Naive thymus-derived CD8-positive, alpha-beta T cell (primary cell): ENCODE data around the gene CDH1. TPM values are rescaled to one million over a fixed set of nuclear protein-coding genes. Genes with fewer than 3 reads are reported as not detected.
"Not testable (repeated sequence)": the region's sequence is repeated elsewhere in the genome, so short reads cannot be mapped to it uniquely, and the experiment has no call there.

Experiments used
- ATAC-seq, 2 donors: fragments of 150-1000 bp; cut with Tn5 transposase in 1 of 2; sonication (Bioruptor Pico), chemical (Tn5 transposase) in 1 of 2; 1 replicate in 1 of 2; 2 replicates in 1 of 2; pipeline ENCODE4 v1.10.0; 2021; ENCODE audit warnings: mild to moderate bottlenecking in 2 of 2, moderate library complexity in 2 of 2
- POLR2A ChIA-PET: fragments of 350-600 bp; sonication (Branson Sonifier 250); formaldehyde crosslinking; loops from one replicate; lab custom pipeline; 2021; ENCODE audit warnings: antibody characterized with exemption; lab: Charles Lee
- DNase-seq, 10 donors: peaks; one replicate each; pipeline versions ENCODE4 v3.0.0 to v3.0.0-alpha.2; 2020 to 2022
- H3K27ac Mint-ChIP-seq, 10 donors: one replicate each; pipeline ENCODE4 v1.8.0; 2020 to 2022; ENCODE audit warnings: mild to moderate bottlenecking in 10 of 10, mixed read lengths in 10 of 10, moderate library complexity in 4 of 10, inconsistent platforms in 1 of 10
- H3K27me3 Mint-ChIP-seq, 5 donors: one replicate each; pipeline ENCODE4 v1.8.0; 2021 to 2022; ENCODE audit warnings: mixed read lengths in 5 of 5
- H3K36me3 Mint-ChIP-seq, 3 donors: one replicate each; pipeline ENCODE4 v1.8.0; 2020 to 2022; ENCODE audit warnings: mixed read lengths in 3 of 3, mild to moderate bottlenecking in 2 of 3, inconsistent platforms in 1 of 3
- H3K4me1 Mint-ChIP-seq, 4 donors: one replicate each; pipeline ENCODE4 v1.8.0; 2021 to 2022; ENCODE audit warnings: mixed read lengths in 4 of 4
- H3K4me3 Mint-ChIP-seq, 10 donors: one replicate each; pipeline ENCODE4 v1.8.0; 2020 to 2022; ENCODE audit warnings: mild to moderate bottlenecking in 10 of 10, mixed read lengths in 10 of 10, moderate library complexity in 6 of 10, inconsistent platforms in 1 of 10
- H3K9me3 Mint-ChIP-seq, 9 donors: one replicate each; pipeline ENCODE4 v1.8.0; 2020 to 2022; ENCODE audit warnings: mixed read lengths in 9 of 9, mild to moderate bottlenecking in 3 of 9, inconsistent platforms in 1 of 9, moderate library complexity in 1 of 9
- polyA plus RNA-seq, 3 donors: library from polyadenylated mRNA; unstranded; fragments of 300-500 nt; fragmentation: Illumina TruSeq; gene quantifications; one replicate each; pipeline ENCODE4 v1.2.3, GENCODE V29; 2021
- total RNA-seq, 8 experiments: library from RNA in 2 of 8; stranded (reverse) in 2 of 8; gene quantifications; one replicate each; pipeline ENCODE4 v1.2.3 and lab custom pipeline; 2021 to 2026

Gene CDH1
- total and polyA plus RNA-seq, 5 experiments from 2014 or later = 1.4 TPM; not detected in 4

DNA sequence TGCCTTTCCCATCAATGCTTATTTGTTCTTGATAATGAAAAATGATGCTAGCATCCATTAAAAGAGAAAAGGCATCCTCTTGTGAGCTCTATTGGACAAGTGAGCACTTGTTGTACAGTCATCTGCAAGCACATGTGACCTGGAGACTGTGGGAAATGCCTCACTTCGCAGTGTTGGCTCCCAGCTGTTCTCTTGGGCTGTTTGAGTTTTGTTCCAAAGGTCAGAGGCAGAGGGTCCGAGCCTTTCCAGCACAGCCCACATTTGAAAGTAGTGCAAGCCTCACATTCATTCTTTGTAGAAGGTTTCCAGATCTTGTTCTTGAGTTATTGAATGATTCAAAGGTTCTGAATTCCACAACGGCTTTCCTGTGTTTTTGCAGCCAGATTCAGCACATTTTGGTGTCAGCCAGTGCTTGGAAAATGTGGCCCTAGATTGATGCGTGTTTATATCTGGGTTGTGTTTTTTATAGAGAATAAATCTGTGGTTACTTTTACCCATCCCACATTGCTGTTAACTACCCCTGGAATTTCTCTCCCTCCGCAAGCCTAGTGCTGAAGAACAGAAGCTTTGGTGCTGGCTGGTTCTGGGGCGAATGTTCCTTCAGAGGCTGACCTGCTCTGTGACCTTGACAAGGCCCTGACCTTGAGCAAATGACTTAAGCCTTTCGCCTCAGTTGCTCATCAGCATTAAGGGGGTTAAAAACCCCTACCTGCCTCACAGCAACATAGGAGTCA, 49.8 kb downstream of the CDH1 start:
- DNase-seq (no peak), ATAC-seq (no peak)
- Mint-ChIP-seq H3K9me3 (peaks cover 0 to 3% (median 0%) of the 10 kb centered on the region in 9 donors), H3K27me3 (peaks cover 0 to 3% (median 0%) of the 10 kb centered on the region in 5 donors), H3K27ac (no peak overlapping the region), H3K36me3 (no peaks in the 10 kb centered on the region), H3K4me3 (no peak overlapping the region), H3K4me1 (peaks cover 3 to 10% (median 6%) of the 10 kb centered on the region in 4 donors)
- POLR2A ChIA-PET = no interaction called here

DNA sequence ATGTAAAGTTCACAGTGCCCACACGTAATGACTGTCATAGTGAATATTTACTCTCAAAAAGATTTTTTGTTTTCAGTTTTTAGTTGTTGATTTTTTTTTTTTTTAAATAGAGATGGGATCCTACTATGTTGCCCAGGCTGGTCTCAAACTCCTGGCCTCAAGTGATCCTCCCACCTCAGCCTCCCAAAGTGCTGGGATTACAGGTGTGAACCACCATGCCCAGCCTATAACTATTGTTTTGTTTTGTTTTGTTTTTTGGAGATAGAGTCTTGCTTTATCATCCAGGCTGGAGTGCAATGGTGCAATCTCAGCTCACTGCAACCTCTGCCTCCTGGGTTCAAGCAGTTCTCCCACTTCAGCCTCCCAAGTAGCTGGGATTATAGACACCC, 50.3 kb downstream of the CDH1 start:
- H3K36me3 Mint-ChIP-seq, H3K27ac Mint-ChIP-seq, H3K4me3 Mint-ChIP-seq, H3K9me3 Mint-ChIP-seq, ATAC-seq, DNase-seq, H3K27me3 Mint-ChIP-seq, H3K4me1 Mint-ChIP-seq: not testable (repeated sequence)
- POLR2A ChIA-PET = interaction anchor here (1.0 kb wide), 1 partner anchor 17 kb away, joined by 3 read pairs; no protein-coding TSS in a partner anchor

DNA sequence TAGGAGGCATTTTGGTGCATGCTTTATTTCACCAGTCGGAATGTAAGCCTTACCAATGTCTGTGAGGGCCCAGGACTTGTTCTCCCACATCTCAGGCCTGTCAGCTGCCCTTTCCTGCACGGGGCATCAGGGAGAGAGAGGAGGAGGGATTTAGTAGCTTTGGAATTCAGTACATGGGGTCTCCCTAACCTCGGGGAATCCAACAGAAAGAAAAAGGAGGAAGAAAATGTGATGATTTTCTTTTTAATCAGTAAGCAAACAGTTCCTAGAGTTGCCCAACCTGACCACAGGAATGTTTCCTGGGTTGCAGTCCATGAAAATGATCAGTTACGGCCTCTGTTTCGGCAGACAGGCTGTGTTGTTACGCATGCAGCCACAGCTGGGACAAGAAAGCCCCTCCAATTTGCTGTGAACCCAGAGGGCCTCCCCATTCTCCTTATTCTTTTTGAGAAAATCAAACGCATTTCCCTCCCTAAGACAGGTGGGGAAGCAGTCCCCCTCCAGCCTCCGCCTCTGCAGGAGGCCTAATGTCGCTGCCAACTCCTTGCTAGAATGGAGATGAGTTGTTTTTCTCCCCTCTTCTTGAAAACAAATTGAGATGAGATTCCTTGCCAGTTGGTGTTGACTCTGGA, 53.2 kb downstream of the CDH1 start:
- no peaks in the 10 kb centered on the region for H3K36me3 Mint-ChIP-seq
- POLR2A ChIA-PET = no interaction called here
- DNase-seq (no peak), ATAC-seq (no peak)
- no peak overlapping the region for H3K4me3 Mint-ChIP-seq
- no peaks in the 10 kb centered on the region for H3K9me3 Mint-ChIP-seq
- no peaks in the 10 kb centered on the region for H3K4me1 Mint-ChIP-seq
- peaks cover 0 to 2% (median 0%) of the 10 kb centered on the region in 5 donors for H3K27me3 Mint-ChIP-seq
- H3K27ac Mint-ChIP-seq = no peak overlapping the region

DNA sequence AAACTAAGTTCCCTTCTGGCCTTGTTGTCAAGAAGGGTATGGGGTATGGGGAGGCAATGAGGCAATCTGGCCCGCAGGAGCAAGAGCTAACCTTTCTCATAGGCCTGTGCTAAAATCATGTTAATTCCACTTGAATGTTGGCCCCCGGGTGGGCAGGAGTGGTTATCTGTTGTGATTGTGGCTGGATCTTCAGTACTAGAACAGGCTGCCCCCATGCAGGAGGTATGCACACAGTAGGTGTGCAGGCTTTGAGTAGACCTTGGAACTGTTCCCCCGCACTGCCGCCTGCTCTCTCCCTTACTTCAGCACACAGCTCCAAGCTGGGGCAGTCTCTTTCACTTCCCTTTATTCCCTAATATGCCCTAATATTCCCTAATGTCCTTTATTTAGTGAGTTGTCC, 53.9 kb downstream of the CDH1 start:
- peaks cover 0 to 2% (median 0%) of the 10 kb centered on the region in 5 donors for H3K27me3 Mint-ChIP-seq
- H3K27ac Mint-ChIP-seq = no peak overlapping the region
- no peak for DNase-seq
- H3K36me3 Mint-ChIP-seq = no peaks in the 10 kb centered on the region
- no peaks in the 10 kb centered on the region for H3K9me3 Mint-ChIP-seq
- H3K4me3 Mint-ChIP-seq = no peak overlapping the region
- no peaks in the 10 kb centered on the region for H3K4me1 Mint-ChIP-seq
- no peak for ATAC-seq
- POLR2A ChIA-PET = no interaction called here

DNA sequence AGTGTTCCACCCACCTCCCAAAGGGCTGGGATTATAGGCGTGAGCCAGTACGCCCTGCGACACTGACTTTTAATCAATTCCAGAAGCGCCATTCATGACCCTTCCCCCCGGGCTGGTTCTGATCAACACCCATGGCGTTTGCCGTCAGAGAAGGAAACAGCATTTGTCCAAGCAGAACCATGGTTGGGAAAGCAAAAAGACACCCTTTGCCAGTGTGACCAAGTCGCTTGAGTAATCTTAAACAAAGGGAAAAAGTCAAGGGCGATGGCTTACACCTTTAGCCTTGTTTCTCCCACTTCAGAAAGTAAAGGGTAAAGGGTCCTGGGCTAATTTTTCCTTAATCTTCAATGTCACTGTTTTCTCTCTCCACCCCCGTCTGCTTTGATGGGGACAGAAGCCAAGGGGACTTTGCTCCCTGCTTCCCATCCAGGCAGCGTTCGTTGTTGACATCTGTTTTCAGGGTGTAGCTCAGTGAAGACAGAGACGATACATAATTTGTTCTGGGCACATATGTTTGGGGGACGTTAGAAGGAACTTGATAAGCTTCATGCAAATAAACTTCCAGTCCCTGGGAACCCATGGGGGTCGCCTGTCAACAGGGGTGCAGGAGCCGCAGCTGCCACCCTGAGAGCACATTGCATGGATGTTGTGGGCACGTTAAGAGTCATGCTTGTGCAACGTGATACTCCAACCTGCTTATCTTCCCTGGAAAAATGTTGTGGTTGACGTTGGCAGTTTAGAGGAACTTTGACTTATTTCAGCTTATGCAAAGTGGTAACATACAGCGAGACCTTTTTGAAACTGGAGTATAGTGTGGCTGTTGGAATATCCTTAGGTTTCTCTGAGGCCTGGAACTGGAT, 55.6 kb downstream of the CDH1 start:
- no peaks in the 10 kb centered on the region for H3K4me1 Mint-ChIP-seq
- DNase-seq (no peak), ATAC-seq (no peak)
- POLR2A ChIA-PET = no interaction called here
- H3K27ac Mint-ChIP-seq = no peak overlapping the region
- no peaks in the 10 kb centered on the region for H3K9me3 Mint-ChIP-seq
- H3K36me3 Mint-ChIP-seq = no peaks in the 10 kb centered on the region
- H3K4me3 Mint-ChIP-seq = no peak overlapping the region
- H3K27me3 Mint-ChIP-seq = peaks cover 0 to 2% (median 0%) of the 10 kb centered on the region in 5 donors

DNA sequence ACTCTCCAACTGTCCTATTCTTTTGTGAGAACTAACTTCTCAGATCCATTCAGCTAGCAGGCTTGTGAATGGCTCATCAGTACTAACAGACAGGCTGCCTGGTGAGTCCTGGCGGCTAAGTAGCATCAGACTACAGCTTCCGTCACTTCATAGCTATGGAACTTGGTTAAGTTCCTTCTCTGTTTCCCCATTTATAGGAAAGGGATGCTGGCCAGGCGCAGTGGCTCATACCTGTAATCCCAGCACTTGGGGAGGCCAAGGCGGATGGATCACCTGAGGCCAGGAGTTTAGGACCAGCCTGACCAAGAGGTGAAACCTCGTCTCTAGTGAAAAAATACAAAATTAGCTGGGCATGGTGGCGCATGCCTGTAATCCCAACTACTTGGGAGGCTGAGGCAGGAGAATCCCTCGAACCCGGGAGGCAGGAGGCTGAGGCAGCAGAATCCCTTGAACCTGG, 56.3 kb downstream of the CDH1 start:
- Mint-ChIP-seq H3K4me3 (no peak overlapping the region), H3K9me3 (no peaks in the 10 kb centered on the region), H3K27me3 (peaks cover 0 to 2% (median 0%) of the 10 kb centered on the region in 5 donors), H3K36me3 (no peaks in the 10 kb centered on the region), H3K4me1 (no peaks in the 10 kb centered on the region), H3K27ac (no peak overlapping the region)
- DNase-seq (no peak), ATAC-seq (no peak)
- POLR2A ChIA-PET = interaction anchor here (0.7 kb wide), 1 partner anchor 11 kb away, joined by 7 read pairs; no protein-coding TSS in a partner anchor

DNA sequence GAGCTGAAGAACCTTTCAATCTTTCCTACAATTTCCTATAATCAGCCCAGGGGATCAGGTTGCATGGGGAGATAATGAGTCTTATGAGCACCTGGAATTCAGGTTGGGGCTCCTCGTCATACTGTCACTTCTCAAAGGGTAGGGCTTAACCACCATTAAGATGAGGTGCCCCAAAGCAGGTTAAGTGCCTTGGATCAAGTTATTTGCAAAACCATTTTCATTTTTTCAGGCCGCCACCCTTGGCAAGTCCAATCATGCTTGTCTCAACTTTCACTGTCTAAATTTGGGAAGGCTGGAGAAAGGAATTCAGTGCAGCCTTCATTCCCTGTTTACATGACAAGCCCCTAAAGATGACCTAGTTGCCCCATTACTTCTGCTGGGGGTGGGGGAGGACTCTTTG, 61.3 kb downstream of the CDH1 start:
- POLR2A ChIA-PET = no interaction called here
- Mint-ChIP-seq H3K4me3 (no peak overlapping the region), H3K27me3 (no peaks in the 10 kb centered on the region)

DNA sequence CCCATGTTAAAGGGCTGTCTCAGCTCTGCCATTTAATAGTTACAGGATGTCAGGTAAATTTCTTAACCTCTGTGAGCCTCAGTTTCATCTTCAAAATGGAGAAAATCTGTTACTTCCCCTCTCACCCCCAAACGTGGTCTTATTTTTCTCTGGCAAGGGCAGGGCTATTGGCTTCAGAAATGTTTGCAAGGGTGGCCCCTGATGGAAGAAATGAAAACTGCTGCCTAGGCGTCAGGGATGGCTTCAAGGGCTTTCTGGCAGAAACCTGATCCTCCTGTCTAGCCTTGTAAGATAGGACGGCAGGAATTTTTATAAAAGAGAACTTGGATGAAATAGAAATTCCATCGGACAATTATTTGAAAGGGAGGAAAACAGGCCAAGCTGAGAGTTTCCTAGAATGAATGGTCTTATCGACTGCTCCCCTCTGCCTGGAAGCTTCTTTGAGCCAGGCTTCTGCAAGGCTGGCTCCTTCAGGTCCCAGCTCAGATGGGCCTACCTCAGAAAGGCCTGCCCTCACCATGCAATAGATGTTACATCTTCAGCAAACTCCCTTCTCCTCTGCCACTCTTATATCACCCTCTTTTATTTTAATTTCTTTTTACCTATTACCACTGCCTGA, 63.3 kb downstream of the CDH1 start:
- POLR2A ChIA-PET = no interaction called here
- H3K4me1 Mint-ChIP-seq = no peaks in the 10 kb centered on the region

More for the DNA sequence above, 61.3 kb downstream of the CDH1 start:
- ATAC-seq (no peak), DNase-seq (no peak)
- H3K9me3 Mint-ChIP-seq = no peaks in the 10 kb centered on the region
- no peaks in the 10 kb centered on the region for H3K4me1 Mint-ChIP-seq
- H3K27ac Mint-ChIP-seq = no peak overlapping the region
- no peaks in the 10 kb centered on the region for H3K36me3 Mint-ChIP-seq

DNA sequence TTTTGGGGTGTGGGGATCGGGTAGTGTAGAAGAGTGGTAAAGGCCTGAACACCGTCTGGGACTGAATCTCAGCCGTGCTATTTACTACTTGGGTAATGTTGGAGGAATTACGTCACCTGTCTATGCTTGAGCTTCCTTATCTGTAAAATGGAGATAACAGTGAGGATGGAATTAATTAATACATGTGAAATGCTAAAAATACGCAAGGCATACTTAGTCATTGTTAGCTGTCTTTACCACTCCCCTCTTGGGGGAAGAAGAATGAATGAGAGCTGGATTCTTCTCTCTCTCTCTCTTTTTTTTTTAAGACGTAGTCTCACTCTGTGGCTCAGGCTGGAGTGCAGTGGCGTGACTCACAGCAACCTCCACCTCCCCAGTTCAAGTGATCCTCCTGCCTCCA, 65.1 kb downstream of the CDH1 start:
- H3K9me3 Mint-ChIP-seq = no peaks in the 10 kb centered on the region
- H3K36me3 Mint-ChIP-seq = no peaks in the 10 kb centered on the region
- ATAC-seq (no peak), DNase-seq (no peak)
- POLR2A ChIA-PET = no interaction called here
- no peak overlapping the region for H3K4me3 Mint-ChIP-seq
- peaks cover 0 to 3% (median 0%) of the 10 kb centered on the region in 5 donors for H3K27me3 Mint-ChIP-seq
- no peaks in the 10 kb centered on the region for H3K4me1 Mint-ChIP-seq
- H3K27ac Mint-ChIP-seq = peak overlapping the region in 1 of 10 donors; percentile 11

More for the DNA sequence above, 63.3 kb downstream of the CDH1 start:
- H3K27ac Mint-ChIP-seq = no peak overlapping the region
- no peaks in the 10 kb centered on the region for H3K27me3 Mint-ChIP-seq
- DNase-seq = peak in 9 of 10 donors; percentile 3 to 61 (median 23)
- no peaks in the 10 kb centered on the region for H3K9me3 Mint-ChIP-seq
- no peaks in the 10 kb centered on the region for H3K36me3 Mint-ChIP-seq
- ATAC-seq = peak; percentile 57 to 90
- H3K4me3 Mint-ChIP-seq = no peak overlapping the region

DNA sequence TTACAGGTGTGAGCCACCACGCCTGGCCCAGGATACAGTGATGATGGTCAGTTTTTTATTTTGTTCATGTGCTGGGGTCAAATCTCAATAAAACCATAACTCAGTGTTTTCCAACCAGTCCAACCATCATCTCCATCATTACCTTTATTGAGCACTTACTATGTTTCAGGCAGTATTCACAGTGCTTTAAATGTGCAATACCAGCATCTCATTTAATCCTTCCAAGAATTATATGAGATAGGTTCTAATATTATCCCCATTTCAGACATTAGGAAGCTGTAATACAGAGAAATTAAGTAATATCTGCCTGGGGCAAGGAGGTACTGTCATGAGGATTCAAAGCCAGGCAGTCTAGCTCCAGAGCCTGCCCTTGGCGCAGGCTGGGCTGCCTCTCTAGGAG, 69.3 kb downstream of the CDH1 start:
- no peak for ATAC-seq
- no peaks in the 10 kb centered on the region for H3K36me3 Mint-ChIP-seq
- POLR2A ChIA-PET = no interaction called here
- H3K4me3 Mint-ChIP-seq = no peak overlapping the region
- H3K4me1 Mint-ChIP-seq = no peaks in the 10 kb centered on the region
- peaks cover 0 to 3% (median 0%) of the 10 kb centered on the region in 5 donors for H3K27me3 Mint-ChIP-seq
- H3K9me3 Mint-ChIP-seq = no peaks in the 10 kb centered on the region
- no peak for DNase-seq
- H3K27ac Mint-ChIP-seq = no peak overlapping the region

DNA sequence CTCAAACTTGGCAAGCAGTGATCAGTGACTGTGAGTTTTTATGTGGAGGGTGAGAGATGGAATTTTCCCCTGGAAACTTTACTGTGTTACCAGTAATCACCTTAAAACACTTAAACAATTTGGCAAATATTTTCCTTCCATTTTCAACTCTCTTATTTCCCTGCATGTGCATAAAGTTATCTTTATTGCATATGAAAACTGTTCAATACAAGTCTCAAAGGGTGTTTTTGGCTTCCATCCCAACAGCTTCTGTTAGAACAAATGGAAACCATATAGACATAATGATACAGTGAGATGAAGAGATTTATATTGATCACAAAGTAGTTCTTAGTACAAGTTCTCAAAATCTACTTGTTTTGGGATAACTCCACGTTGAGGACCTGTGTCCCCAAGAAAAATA, 69.9 kb downstream of the CDH1 start:
- no peak for ATAC-seq
- no peak for DNase-seq
- no peaks in the 10 kb centered on the region for H3K4me1 Mint-ChIP-seq
- no peaks in the 10 kb centered on the region for H3K36me3 Mint-ChIP-seq
- peaks cover 0 to 3% (median 0%) of the 10 kb centered on the region in 5 donors for H3K27me3 Mint-ChIP-seq
- no peak overlapping the region for H3K4me3 Mint-ChIP-seq
- POLR2A ChIA-PET = no interaction called here
- no peaks in the 10 kb centered on the region for H3K9me3 Mint-ChIP-seq
- no peak overlapping the region for H3K27ac Mint-ChIP-seq

DNA sequence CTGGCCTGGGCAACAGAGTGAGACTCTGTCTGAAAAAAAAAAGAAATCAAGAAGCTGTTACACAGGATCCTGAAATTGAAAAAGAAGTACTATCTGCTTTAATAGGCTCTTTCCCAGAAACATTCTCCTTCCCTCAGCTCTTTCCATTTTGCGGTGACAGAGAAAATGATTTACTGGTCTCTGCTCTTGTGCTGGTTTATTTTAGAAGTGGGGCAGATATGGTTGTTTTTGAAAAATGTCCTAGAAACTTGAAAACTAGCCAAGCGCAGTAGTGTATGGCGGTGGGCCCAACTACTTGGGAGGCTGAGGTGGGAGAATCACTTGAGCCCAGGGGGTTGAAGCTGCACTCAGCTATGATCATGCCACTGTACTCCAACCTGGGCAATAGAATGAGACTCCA, 77.4 kb downstream of the CDH1 start:
- POLR2A ChIA-PET = no interaction called here
- peaks cover 0 to 2% (median 0%) of the 10 kb centered on the region in 5 donors for H3K27me3 Mint-ChIP-seq
- ATAC-seq (no peak), DNase-seq (no peak)
- no peaks in the 10 kb centered on the region for H3K9me3 Mint-ChIP-seq
- H3K4me3 Mint-ChIP-seq = no peak overlapping the region
- H3K27ac Mint-ChIP-seq = no peak overlapping the region
- H3K36me3 Mint-ChIP-seq = no peaks in the 10 kb centered on the region
- no peaks in the 10 kb centered on the region for H3K4me1 Mint-ChIP-seq
